H9 (cell line): ENCODE results near the gene GPR107. TPM values are rescaled to one million over a fixed set of nuclear protein-coding genes. Genes with fewer than 3 reads are reported as not detected.

ENCODE experiments used
- DNase-seq: peaks from one replicate; pipeline ENCODE4 v3.0.0-alpha.2; 2017
- H2AFZ ChIP-seq: one replicate; pipeline ENCODE4 v1.6.1; 2013; ENCODE audit warnings: mild to moderate bottlenecking, low read length, control low read depth, moderate library complexity
- H2AK5ac ChIP-seq: 2 replicates; pipeline ENCODE4 v1.6.1; 2013; ENCODE audit warnings: low read length, control low read depth, mixed read lengths; ENCODE audit not compliant: insufficient read length
- H2BK120ac ChIP-seq: one replicate; pipeline ENCODE4 v1.6.1; 2013; ENCODE audit warnings: low read depth, mild to moderate bottlenecking, low read length, control low read depth, inconsistent platforms; ENCODE audit not compliant: poor library complexity, severe bottlenecking
- H2BK12ac ChIP-seq: 2 replicates; pipeline ENCODE4 v1.6.1; 2013; ENCODE audit warnings: low read length, control low read depth, mixed read lengths, low read depth; ENCODE audit not compliant: insufficient read length
- H2BK15ac ChIP-seq: 2 replicates; pipeline ENCODE4 v1.6.1; 2013; ENCODE audit warnings: low read depth, low read length, control low read depth
- H2BK20ac ChIP-seq: one replicate; pipeline ENCODE4 v1.6.1; 2013; ENCODE audit warnings: low read depth, mild to moderate bottlenecking, low read length, control low read depth, inconsistent platforms; ENCODE audit not compliant: poor library complexity, severe bottlenecking
- H2BK5ac ChIP-seq: 2 replicates; pipeline ENCODE4 v1.6.1; 2013; ENCODE audit warnings: low read length, control low read depth, mixed read lengths; ENCODE audit not compliant: insufficient read length
- H3K14ac ChIP-seq: 2 replicates; pipeline ENCODE4 v1.6.1; 2013; ENCODE audit warnings: low read length, control low read depth; ENCODE audit not compliant: insufficient read depth
- H3K18ac ChIP-seq: 2 replicates; pipeline ENCODE4 v1.6.1; 2013; ENCODE audit warnings: low read depth, mild to moderate bottlenecking, mixed read lengths, low read length, control low read depth; ENCODE audit not compliant: insufficient read length
- H3K23ac ChIP-seq: 2 replicates; pipeline ENCODE4 v1.6.1; 2013; ENCODE audit warnings: low read length, control low read depth, mixed read lengths, low read depth; ENCODE audit not compliant: insufficient read length
- H3K23me2 ChIP-seq: 2 replicates; pipeline ENCODE4 v1.6.1; 2013; ENCODE audit warnings: low read depth, mild to moderate bottlenecking, mixed read lengths, low read length, control low read depth; ENCODE audit not compliant: insufficient read length, poor library complexity, severe bottlenecking
- H3K27ac ChIP-seq: 2 replicates; pipeline ENCODE4 v1.5.1; 2013; ENCODE audit warnings: low read length, control low read depth, mixed read lengths, low read depth; ENCODE audit not compliant: insufficient read length
- H3K27me3 ChIP-seq: 2 replicates; pipeline ENCODE4 v1.6.1; 2013; ENCODE audit warnings: low read length, control low read depth, inconsistent platforms; ENCODE audit not compliant: insufficient read depth
- H3K4ac ChIP-seq: 2 replicates; pipeline ENCODE4 v1.6.1; 2013; ENCODE audit warnings: low read depth, mild to moderate bottlenecking, control low read depth, inconsistent platforms, low read length, moderate library complexity
- H3K4me1 ChIP-seq: 2 replicates; pipeline ENCODE4 v1.6.1; 2013; ENCODE audit warnings: low read length, control low read depth, inconsistent platforms; ENCODE audit not compliant: insufficient read depth
- H3K4me2 ChIP-seq: 2 replicates; pipeline ENCODE4 v1.6.1; 2013; ENCODE audit warnings: low read length, control low read depth, mixed read lengths; ENCODE audit not compliant: insufficient read length, insufficient read depth
- H3K56ac ChIP-seq: 2 replicates; pipeline ENCODE4 v1.6.1; 2013; ENCODE audit warnings: low read depth, mild to moderate bottlenecking, mixed read lengths, low read length, control low read depth; ENCODE audit not compliant: insufficient read length
- H3K79me1 ChIP-seq: 2 replicates; pipeline ENCODE4 v1.6.1; 2013; ENCODE audit warnings: low read depth, mild to moderate bottlenecking, moderate library complexity, low read length, control low read depth, inconsistent platforms; ENCODE audit not compliant: insufficient read depth, poor library complexity, severe bottlenecking
- H3K79me2 ChIP-seq: 2 replicates; pipeline ENCODE4 v1.6.1; 2013; ENCODE audit warnings: low read length, control low read depth, inconsistent platforms; ENCODE audit not compliant: insufficient read depth
- H3K9ac ChIP-seq: 2 replicates; pipeline ENCODE4 v1.6.1; 2013; ENCODE audit warnings: low read length, control low read depth, mixed read lengths; ENCODE audit not compliant: insufficient read length; ENCODE audit errors: extremely low read depth
- H3K9me3 ChIP-seq: one replicate; pipeline ENCODE4 v1.6.1; 2013; ENCODE audit warnings: low read depth, low read length, inconsistent platforms; ENCODE audit not compliant: control insufficient read depth
- H3T11ph ChIP-seq: one replicate; pipeline ENCODE4 v1.6.1; 2013; ENCODE audit warnings: mild to moderate bottlenecking, low read length, control low read depth, inconsistent platforms
- H4K20me1 ChIP-seq: one replicate; pipeline ENCODE4 v1.6.1; 2013; ENCODE audit not compliant: control insufficient read depth, insufficient read length, insufficient read depth
- H4K5ac ChIP-seq: 2 replicates; pipeline ENCODE4 v1.6.1; 2013; ENCODE audit warnings: low read depth, mild to moderate bottlenecking, mixed read lengths, low read length, control low read depth; ENCODE audit not compliant: insufficient read length
- H4K8ac ChIP-seq: replicated peaks from 2 replicates; pipeline ENCODE4 v1.6.1; 2013; ENCODE audit warnings: low read length, control low read depth, mixed read lengths, low read depth; ENCODE audit not compliant: insufficient read length
- H4K91ac ChIP-seq: 2 replicates; pipeline ENCODE4 v1.6.1; 2013; ENCODE audit warnings: low read depth, mild to moderate bottlenecking, moderate library complexity, mixed read lengths, low read length, control low read depth; ENCODE audit not compliant: insufficient read length
- H3K27ac Mint-ChIP-seq, 3 experiments: 2 replicates in 2 of 3; 3 replicates in 1 of 3; pipeline ENCODE4 v1.8.0; 2020 to 2021; ENCODE audit warnings: mixed read lengths in 3 of 3, mild to moderate bottlenecking in 1 of 3, moderate library complexity in 1 of 3
- H3K27me3 Mint-ChIP-seq: 2 replicates; pipeline ENCODE4 v1.8.0; 2021; ENCODE audit warnings: low read depth, mild to moderate bottlenecking, moderate library complexity, mixed read lengths
- H3K36me3 Mint-ChIP-seq, 3 experiments: 2 replicates in 2 of 3; 3 replicates in 1 of 3; pipeline ENCODE4 v1.8.0; 2020 to 2021; ENCODE audit warnings: low read depth in 3 of 3, mixed read lengths in 3 of 3; ENCODE audit not compliant: insufficient read depth in 1 of 3
- H3K4me1 Mint-ChIP-seq, 2 experiments: 2 replicates each; pipeline ENCODE4 v1.8.0; 2020; ENCODE audit warnings: mixed read lengths in 2 of 2
- H3K4me3 Mint-ChIP-seq, 2 experiments: 2 replicates in 1 of 2; 3 replicates in 1 of 2; pipeline ENCODE4 v1.8.0; 2020 to 2021; ENCODE audit warnings: mild to moderate bottlenecking in 2 of 2, mixed read lengths in 2 of 2, moderate library complexity in 1 of 2
- H3K9me3 Mint-ChIP-seq, 2 experiments: 2 replicates in 1 of 2; 3 replicates in 1 of 2; pipeline ENCODE4 v1.8.0; 2020; ENCODE audit warnings: mild to moderate bottlenecking in 2 of 2, mixed read lengths in 2 of 2, moderate library complexity in 1 of 2
- WGBS: extraction: QIAGEN DNeasy Blood & Tissue Kit; methylation state at CpG from one replicate; pipeline ENCODE4 v1.1.7; 2013; ENCODE audit warnings: missing lambda C conversion rate, low lambda C conversion rate, mixed read lengths; ENCODE audit not compliant: insufficient read length; ENCODE audit errors: extremely low coverage; 5-methylcytosine and 5-hydroxymethylcytosine counted together
- total RNA-seq: library from RNA; stranded (reverse); gene quantifications from 2 replicates; pipeline ENCODE4 v1.2.1, GENCODE V29; 2021
- TF ChIP-seq, protein P1 (sequence below): fragments of 200-600 bp; sonication (generic); conservative IDR thresholded peaks from 3 replicates; pipeline ENCODE4 v1.8.0; 2021; ENCODE audit warnings: antibody characterized with exemption, mild to moderate bottlenecking

Gene GPR107
- total RNA-seq, 1 experiment from 2014 or later, result 38.0 TPM

DNA sequence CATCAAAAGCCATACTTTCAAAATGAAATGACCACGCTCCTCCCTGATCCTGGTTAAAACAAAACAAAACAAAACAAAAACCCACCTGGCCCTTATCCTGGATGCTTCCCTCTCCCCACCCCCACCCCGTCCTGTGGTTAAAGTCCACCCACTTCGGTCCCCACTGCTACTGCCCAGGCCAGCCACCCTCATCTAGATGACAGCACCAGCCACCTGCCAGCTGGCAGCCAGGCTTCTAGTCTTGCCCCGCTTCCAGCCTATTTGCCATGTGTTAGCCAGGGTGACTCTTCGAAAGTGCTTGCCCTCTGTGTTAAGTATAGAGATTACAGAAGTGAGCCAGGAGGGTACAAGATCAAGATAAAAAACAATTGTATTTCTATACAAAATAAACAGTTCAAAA lies 91.0 kb downstream of the GPR107 start:
- DNase-seq, result no peak
- Histone ChIP-seq H3K18ac (no peak overlapping the region), H3K56ac (no peak overlapping the region), H3K9me3 (no peaks in the 10 kb centered on the region), H3K79me2 (no peaks in the 10 kb centered on the region), H2BK15ac (no peak overlapping the region), H3K4ac (no peak overlapping the region), H4K91ac (no peak overlapping the region), H3K9ac (no peak overlapping the region), H3T11ph (no peak overlapping the region), H3K27ac (no peak overlapping the region), H3K4me2 (no peak overlapping the region), H4K20me1 (no peaks in the 10 kb centered on the region), H2AK5ac (no peak overlapping the region), H3K79me1 (no peaks in the 10 kb centered on the region), H2BK5ac (no peak overlapping the region), H3K27me3 (no peaks in the 10 kb centered on the region), H2AFZ (no peak overlapping the region), H3K23me2 (no peaks in the 10 kb centered on the region), H4K5ac (no peak overlapping the region), H2BK20ac (no peak overlapping the region), H4K8ac (no peak overlapping the region), H2BK12ac (no peak overlapping the region), H3K4me1 (peaks cover 6% of the 10 kb centered on the region; the same call in 1 of the 2 replicates), H2BK120ac (no peak overlapping the region), H3K23ac (no peak overlapping the region), H3K14ac (no peak overlapping the region)
- no peak overlapping the region for H3K27ac Mint-ChIP-seq
- no peak overlapping the region for H3K4me3 Mint-ChIP-seq
- H3K4me1 Mint-ChIP-seq, result peaks cover 18 to 32% of the 10 kb centered on the region in 2 experiments
- no CpG with 5 or more reads among the region's 5 CpGs for WGBS
- H3K27me3 Mint-ChIP-seq, result peaks cover 4% of the 10 kb centered on the region; the same call in 1 of the 2 replicates
- H3K36me3 Mint-ChIP-seq, result no peaks in the 10 kb centered on the region
- no peaks in the 10 kb centered on the region for H3K9me3 Mint-ChIP-seq
- TF ChIP-seq, protein P1, sequence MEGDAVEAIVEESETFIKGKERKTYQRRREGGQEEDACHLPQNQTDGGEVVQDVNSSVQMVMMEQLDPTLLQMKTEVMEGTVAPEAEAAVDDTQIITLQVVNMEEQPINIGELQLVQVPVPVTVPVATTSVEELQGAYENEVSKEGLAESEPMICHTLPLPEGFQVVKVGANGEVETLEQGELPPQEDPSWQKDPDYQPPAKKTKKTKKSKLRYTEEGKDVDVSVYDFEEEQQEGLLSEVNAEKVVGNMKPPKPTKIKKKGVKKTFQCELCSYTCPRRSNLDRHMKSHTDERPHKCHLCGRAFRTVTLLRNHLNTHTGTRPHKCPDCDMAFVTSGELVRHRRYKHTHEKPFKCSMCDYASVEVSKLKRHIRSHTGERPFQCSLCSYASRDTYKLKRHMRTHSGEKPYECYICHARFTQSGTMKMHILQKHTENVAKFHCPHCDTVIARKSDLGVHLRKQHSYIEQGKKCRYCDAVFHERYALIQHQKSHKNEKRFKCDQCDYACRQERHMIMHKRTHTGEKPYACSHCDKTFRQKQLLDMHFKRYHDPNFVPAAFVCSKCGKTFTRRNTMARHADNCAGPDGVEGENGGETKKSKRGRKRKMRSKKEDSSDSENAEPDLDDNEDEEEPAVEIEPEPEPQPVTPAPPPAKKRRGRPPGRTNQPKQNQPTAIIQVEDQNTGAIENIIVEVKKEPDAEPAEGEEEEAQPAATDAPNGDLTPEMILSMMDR, result no peak
